Astrocyte of the spinal cord (primary cell): ENCODE data around the gene SAA1.
"Not testable (repeated sequence)": the region's sequence is repeated elsewhere in the genome, so short reads cannot be mapped to it uniquely, and the experiment has no call there.

Source experiments
- DNase-seq: peaks from one replicate; pipeline ENCODE4 v3.0.0; 2011; ENCODE audit warnings: low read depth, low spot score
- H3K4me3 ChIP-seq: 2 replicates; pipeline ENCODE4 v1.5.1; 2011; ENCODE audit warnings: low read depth, mild to moderate bottlenecking, low read length, moderate library complexity
- CTCF ChIP-seq: IDR thresholded peaks from 2 replicates; pipeline ENCODE4 v1.5.1; 2012; ENCODE audit warnings: low read depth, mild to moderate bottlenecking, low read length, inconsistent platforms
- in situ Hi-C: cut with HindIII; loops from 2 replicates; pipeline ENCODE4 v1.10.0; 2017; ENCODE audit warnings: low sequenced_read_pairs

The SAA1 gene

GRCh38 chr11:18259259-18259658, 6.8 kb upstream of the SAA1 start:
- in situ Hi-C loops = no loop called here
- DNase-seq = no peak
- no peak overlapping the region for H3K4me3 ChIP-seq
- no peak for TF ChIP-seq CTCF

- DNase-seq = no peak
- in situ Hi-C loops = no loop called here
- H3K4me3 ChIP-seq = no peak overlapping the region
- TF ChIP-seq CTCF = no peak
These were observed 4.3 kb upstream of the SAA1 start for GRCh38 chr11:18261721-18262120.

GRCh38 chr11:18262681-18263350, 3.2 kb upstream of the SAA1 start:
- DNase-seq, H3K4me3 ChIP-seq, in situ Hi-C loops: not testable (repeated sequence)

GRCh38 chr11:18264035-18264434, 2.0 kb upstream of the SAA1 start:
- in situ Hi-C loops = no loop called here
- no peak for TF ChIP-seq CTCF
- no peak overlapping the region for H3K4me3 ChIP-seq
- DNase-seq = no peak

- no peak for TF ChIP-seq CTCF
- in situ Hi-C loops = no loop called here
- no peak overlapping the region for H3K4me3 ChIP-seq
- no peak for DNase-seq
These were observed 1.1 kb upstream of the SAA1 start for GRCh38 chr11:18264677-18265555.

GRCh38 chr11:18267335-18268133, 1.5 kb downstream of the SAA1 start:
- H3K4me3 ChIP-seq, DNase-seq, in situ Hi-C loops: not testable (repeated sequence)

GRCh38 chr11:18269252-18269651, 3.2 kb downstream of the SAA1 start:
- in situ Hi-C loops, DNase-seq, H3K4me3 ChIP-seq: not testable (repeated sequence)

GRCh38 chr11:18270102-18270501, 4.0 kb downstream of the SAA1 start:
- TF ChIP-seq CTCF = no peak
- no peak overlapping the region for H3K4me3 ChIP-seq
- DNase-seq = no peak
- in situ Hi-C loops = no loop called here
